ENCODE measurements around the gene SORCS2. TPM values are rescaled to one million over a fixed set of nuclear protein-coding genes. Genes with fewer than 3 reads are reported as not detected.

Gene SORCS2
- total and polyA plus RNA-seq, 7 donors, result 0.18 to 1.5 (median 0.36) TPM

DNA sequence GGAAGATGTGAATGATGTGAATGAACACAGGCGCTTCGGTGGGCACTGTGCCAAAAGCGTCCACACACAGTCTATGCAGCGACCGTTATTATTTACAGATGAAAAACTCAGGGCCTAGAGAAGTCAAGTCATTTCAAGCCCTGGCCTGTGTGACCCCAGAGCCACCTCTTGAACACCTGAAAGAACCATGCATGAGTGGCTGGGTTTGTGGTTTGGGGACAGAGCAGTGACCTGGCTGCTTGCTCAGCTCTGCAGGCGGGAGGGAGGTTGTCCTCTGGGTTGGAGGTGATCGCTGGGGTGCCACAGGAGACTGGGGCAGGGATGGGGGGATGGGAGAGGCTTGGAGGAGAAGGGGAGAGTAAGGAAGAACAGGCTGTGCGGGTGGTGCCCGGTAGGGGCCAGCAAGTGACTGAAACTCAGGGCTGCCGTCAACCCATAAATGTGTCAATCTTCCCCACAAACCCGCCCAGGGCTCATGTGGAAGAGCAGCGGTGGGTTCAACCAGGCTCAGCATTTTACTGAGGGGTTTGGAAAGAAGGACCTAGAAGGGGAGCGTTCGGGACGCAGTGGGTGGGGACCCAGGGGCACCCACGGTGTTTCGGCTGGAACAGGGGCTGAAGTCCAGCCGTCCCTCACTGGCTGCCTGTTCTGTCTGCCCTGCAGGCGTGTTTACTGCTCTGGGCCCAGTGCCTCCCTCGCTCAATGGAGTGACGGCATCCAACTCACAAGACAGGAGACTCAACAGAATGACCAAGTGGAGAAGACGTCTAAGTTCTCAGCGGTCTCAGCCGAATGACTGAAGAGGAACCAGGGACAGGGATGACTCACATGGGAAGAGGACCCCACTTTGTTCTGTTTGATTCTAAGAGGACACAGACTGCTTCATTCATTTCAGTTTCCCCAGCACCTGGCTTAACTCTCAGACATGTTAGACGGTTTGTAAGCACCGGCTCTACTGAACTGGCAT lies 579.5 kb downstream of the SORCS2 start:
- H3K4me1 ChIP-seq, result no peaks in the 10 kb centered on the region
- DNase-seq (no peak), ATAC-seq (no peak)
- no peak for TF ChIP-seq CTCF (IDR thresholded peaks at IDR 0.05)
- peaks cover 0 to 52% of the 10 kb centered on the region in 2 donors for H3K36me3 ChIP-seq (ENCODE audit: insufficient read depth in 1 of 2, low read depth in 1 of 2)
- H3K4me3 ChIP-seq, result no peak overlapping the region
- no peaks in the 10 kb centered on the region for H3K27me3 ChIP-seq (ENCODE audit: insufficient read depth in 3 of 3, low read length in 2 of 3)
- 82 to 88% (median 86%) methylated on average over 26 of the region's 26 CpGs for WGBS, 3 donors
- no peak overlapping the region for H3K27ac ChIP-seq
- H3K9me3 ChIP-seq, result no peaks in the 10 kb centered on the region
- intact Hi-C loops (cut with DNase I), result no loop called here

GRCh38 chr4:7772711-7773385 lies 580.5 kb downstream of the SORCS2 start:
- H3K27me3 ChIP-seq (ENCODE audit: insufficient read depth in 3 of 3, low read length in 2 of 3), result no peaks in the 10 kb centered on the region
- no peak overlapping the region for H3K27ac ChIP-seq
- DNase-seq (peak; percentile 38 to 69), ATAC-seq (peak in 1 of 4 donors; percentile 36)
- no peaks in the 10 kb centered on the region for H3K4me1 ChIP-seq
- H3K9me3 ChIP-seq, result no peaks in the 10 kb centered on the region
- H3K36me3 ChIP-seq (ENCODE audit: insufficient read depth in 1 of 2, low read depth in 1 of 2), result peaks cover 0 to 57% of the 10 kb centered on the region in 2 donors
- no peak for TF ChIP-seq CTCF (IDR thresholded peaks at IDR 0.05)
- intact Hi-C loops (cut with DNase I), result no loop called here
- WGBS, 3 donors, result 78 to 81% (median 80%) methylated on average over 31 of the region's 31 CpGs
- H3K4me3 ChIP-seq, result no peak overlapping the region

DNA sequence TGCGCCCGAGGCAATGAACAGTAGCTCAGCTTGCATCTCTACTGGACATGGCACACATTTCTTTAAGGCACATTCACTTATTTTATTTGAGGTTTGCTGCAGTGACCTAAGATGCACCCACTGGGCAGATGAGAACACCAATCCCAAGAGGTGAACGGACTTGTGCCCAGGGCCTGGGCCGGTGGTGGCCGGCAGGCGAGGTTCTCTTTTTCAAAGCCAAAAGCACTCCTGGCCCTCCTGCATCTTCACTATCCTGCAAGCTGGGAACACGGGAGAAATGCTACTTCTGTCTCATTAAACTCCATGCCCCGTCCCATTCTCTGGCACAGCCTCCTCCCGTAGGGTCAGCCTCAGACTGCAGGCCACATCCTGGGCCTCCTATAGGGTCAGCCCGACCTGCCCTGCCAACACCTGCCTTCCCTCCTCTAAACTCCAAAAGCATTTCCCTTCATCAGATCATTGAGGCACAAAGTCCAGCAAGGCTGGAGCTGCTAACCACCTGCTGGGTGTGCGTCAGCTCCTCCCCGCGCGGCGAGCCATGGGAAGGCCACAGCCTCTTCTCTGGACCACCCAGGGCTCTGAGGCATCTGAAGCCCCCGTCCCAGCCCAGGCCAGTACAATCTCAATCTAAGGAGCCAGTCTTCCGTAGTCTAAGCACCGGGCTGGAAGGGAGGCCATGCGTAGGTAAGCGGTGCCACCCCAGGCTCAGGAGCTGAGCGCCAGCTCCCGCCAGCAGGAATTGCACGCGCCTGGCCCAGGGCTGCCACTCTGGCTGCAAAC lies 581.3 kb downstream of the SORCS2 start:
- Histone ChIP-seq H3K27ac (no peak overlapping the region), H3K4me3 (no peak overlapping the region), H3K27me3 (ENCODE audit: insufficient read depth in 3 of 3, low read length in 2 of 3) (no peaks in the 10 kb centered on the region), H3K4me1 (no peaks in the 10 kb centered on the region), H3K9me3 (no peaks in the 10 kb centered on the region), H3K36me3 (ENCODE audit: insufficient read depth in 1 of 2, low read depth in 1 of 2) (peaks cover 0 to 57% of the 10 kb centered on the region in 2 donors)
- TF ChIP-seq CTCF (IDR thresholded peaks at IDR 0.05), result no peak
- intact Hi-C loops (cut with DNase I), result no loop called here
- no peak for DNase-seq
- WGBS, 3 donors, result 92 to 95% (median 95%) methylated on average over 24 of the region's 24 CpGs
- peak in 1 of 4 donors; percentile 17 for ATAC-seq

- intact Hi-C loops (cut with DNase I), result no loop called here
- WGBS, 3 donors, result 94 to 95% (median 95%) methylated on average over 22 of the region's 22 CpGs
- H3K4me3 ChIP-seq, result no peak overlapping the region
- no peaks in the 10 kb centered on the region for H3K9me3 ChIP-seq
- no peaks in the 10 kb centered on the region for H3K4me1 ChIP-seq
- H3K27me3 ChIP-seq (ENCODE audit: insufficient read depth in 3 of 3, low read length in 2 of 3), result no peaks in the 10 kb centered on the region
- no peak for ATAC-seq
- H3K27ac ChIP-seq, result no peak overlapping the region
- no peak for DNase-seq
- H3K36me3 ChIP-seq (ENCODE audit: insufficient read depth in 1 of 2, low read depth in 1 of 2), result peaks cover 0 to 51% of the 10 kb centered on the region in 2 donors
- no peak for TF ChIP-seq CTCF (IDR thresholded peaks at IDR 0.05)
Observed at GRCh38 chr4:7774301-7775294, 582.3 kb downstream of the SORCS2 start.

All from psoas muscle (tissue), 8 donors.